Neural cell (in vitro differentiated cells): ENCODE measurements around the gene SIRT4. TPM values are rescaled to one million over a fixed set of nuclear protein-coding genes. Genes with fewer than 3 reads are reported as not detected.

ENCODE experiments used
- H2AFZ ChIP-seq: fragments of 200-600, 300-800 bp; sonication (generic), shearing (Covaris generic); 2 replicates; pipeline ENCODE4 v1.6.0; 2014; ENCODE audit warnings: low read depth, mild to moderate bottlenecking, antibody characterized with exemption, low read length, moderate library complexity
- H3F3A ChIP-seq: fragments of 200-600 bp; shearing (Covaris generic); 2 replicates; pipeline ENCODE4 v1.6.1; 2016; ENCODE audit warnings: mild to moderate bottlenecking, moderate library complexity, mixed read lengths, antibody characterized with exemption, low read length; ENCODE audit not compliant: insufficient read depth, poor library complexity, severe bottlenecking
- H3K27ac ChIP-seq: fragments of 200-600, 300-800 bp; sonication (generic), shearing (Covaris generic); 2 replicates; pipeline ENCODE4 v1.5.1; 2014; ENCODE audit warnings: mild to moderate bottlenecking, low read length, moderate library complexity
- H3K27me3 ChIP-seq: fragments of 300-800, 200-600 bp; sonication (generic), shearing (Covaris generic); 2 replicates; pipeline ENCODE4 v1.6.0; 2014; ENCODE audit warnings: mild to moderate bottlenecking, low read depth, low read length, moderate library complexity; ENCODE audit not compliant: insufficient read depth
- H3K36me3 ChIP-seq: fragments of 300-800, 200-600 bp; sonication (generic), shearing (Covaris generic); 2 replicates; pipeline ENCODE4 v1.5.1; 2014; ENCODE audit warnings: mild to moderate bottlenecking, antibody characterized with exemption, low read length, moderate library complexity; ENCODE audit not compliant: insufficient read depth
- H3K4me2 ChIP-seq: fragments of 300-800, 200-600 bp; sonication (generic), shearing (Covaris generic); 2 replicates; pipeline ENCODE4 v1.6.0; 2014; ENCODE audit warnings: mild to moderate bottlenecking, low read length
- H3K4me3 ChIP-seq: fragments of 300-800, 200-600 bp; sonication (generic), shearing (Covaris generic); 2 replicates; pipeline ENCODE4 v1.5.1; 2014; ENCODE audit warnings: mild to moderate bottlenecking, low read length, moderate library complexity
- H3K79me2 ChIP-seq: fragments of 200-600 bp; shearing (Covaris generic); replicated peaks from 2 replicates; pipeline ENCODE4 v1.6.0; 2014; ENCODE audit warnings: mild to moderate bottlenecking, low read length, moderate library complexity; ENCODE audit not compliant: insufficient read depth
- H3K9ac ChIP-seq: fragments of 300-800, 200-600 bp; sonication (generic), shearing (Covaris generic); 2 replicates; pipeline ENCODE4 v1.6.1; 2016; ENCODE audit warnings: mild to moderate bottlenecking, low read length, mixed read lengths
- H3K9me2 ChIP-seq: fragments of 200-600 bp; shearing (Covaris generic); 2 replicates; pipeline ENCODE4 v1.6.1; 2016; ENCODE audit warnings: mild to moderate bottlenecking, low read length, mixed read lengths; ENCODE audit not compliant: insufficient read depth
- H3K9me3 ChIP-seq: fragments of 200-600, 300-800 bp; sonication (generic), shearing (Covaris generic); 2 replicates; pipeline ENCODE4 v1.6.1; 2016; ENCODE audit warnings: mild to moderate bottlenecking, mixed run types, low read length, moderate library complexity, mixed read lengths
- H4K20me1 ChIP-seq: fragments of 200-600 bp; shearing (Covaris generic); 2 replicates; pipeline ENCODE4 v1.6.1; 2016; ENCODE audit warnings: mild to moderate bottlenecking, mixed run types; ENCODE audit not compliant: insufficient read depth
- EP300 ChIP-seq: fragments of 450-650 bp; conservative IDR thresholded peaks from 2 replicates; pipeline ENCODE4 v1.6.1; 2014; ENCODE audit warnings: antibody characterized with exemption, mild to moderate bottlenecking, moderate library complexity; ENCODE audit not compliant: poor library complexity, severe bottlenecking
- EZH2 ChIP-seq: fragments of 200-600, 300-800 bp; shearing (Covaris generic), sonication (generic); IDR thresholded peaks from 2 replicates; pipeline ENCODE4 v1.6.1; 2014; ENCODE audit warnings: antibody characterized with exemption, low read length, borderline replicate concordance, mild to moderate bottlenecking; ENCODE audit not compliant: insufficient read depth, poor library complexity, severe bottlenecking
- MXI1 ChIP-seq: fragments of 450-650 bp; conservative IDR thresholded peaks from 2 replicates; pipeline ENCODE4 v1.6.1; 2014; ENCODE audit warnings: antibody characterized with exemption, mild to moderate bottlenecking; ENCODE audit not compliant: poor library complexity, severe bottlenecking
- POLR2AphosphoS5 ChIP-seq: IDR thresholded peaks from 2 replicates; pipeline ENCODE4 v1.6.1; 2012
- RAD21 ChIP-seq: fragments of 450-650 bp; conservative IDR thresholded peaks from 2 replicates; pipeline ENCODE4 v1.6.1; 2014; ENCODE audit warnings: antibody characterized with exemption, mild to moderate bottlenecking, moderate library complexity
- SMC3 ChIP-seq: fragments of 450-650 bp; conservative IDR thresholded peaks from 2 replicates; pipeline ENCODE4 v1.6.1; 2014; ENCODE audit warnings: antibody characterized with exemption, mild to moderate bottlenecking, moderate library complexity; ENCODE audit not compliant: poor library complexity
- TAF1 ChIP-seq: IDR thresholded peaks from 2 replicates; pipeline ENCODE4 v1.6.1; 2012; ENCODE audit warnings: low read depth
- polyA plus RNA-seq: library from polyadenylated mRNA; depleted of rRNA; stranded (reverse); fragments of >200 nt; gene quantifications from 2 replicates; pipeline ENCODE4 v1.2.3, GENCODE V29; 2014
- TF ChIP-seq, protein P1 (sequence below): IDR thresholded peaks from 2 replicates; pipeline ENCODE4 v1.6.1; 2012; ENCODE audit warnings: borderline replicate concordance
- TF ChIP-seq, protein P2 (sequence below): fragments of 450-650 bp; IDR thresholded peaks from 2 replicates; pipeline ENCODE4 v1.5.1; 2014; ENCODE audit warnings: antibody characterized with exemption, mild to moderate bottlenecking, moderate library complexity; ENCODE audit not compliant: poor library complexity, severe bottlenecking

SIRT4 gene
- polyA plus RNA-seq, 1 donor from 2014 or later = 9.7 TPM

DNA sequence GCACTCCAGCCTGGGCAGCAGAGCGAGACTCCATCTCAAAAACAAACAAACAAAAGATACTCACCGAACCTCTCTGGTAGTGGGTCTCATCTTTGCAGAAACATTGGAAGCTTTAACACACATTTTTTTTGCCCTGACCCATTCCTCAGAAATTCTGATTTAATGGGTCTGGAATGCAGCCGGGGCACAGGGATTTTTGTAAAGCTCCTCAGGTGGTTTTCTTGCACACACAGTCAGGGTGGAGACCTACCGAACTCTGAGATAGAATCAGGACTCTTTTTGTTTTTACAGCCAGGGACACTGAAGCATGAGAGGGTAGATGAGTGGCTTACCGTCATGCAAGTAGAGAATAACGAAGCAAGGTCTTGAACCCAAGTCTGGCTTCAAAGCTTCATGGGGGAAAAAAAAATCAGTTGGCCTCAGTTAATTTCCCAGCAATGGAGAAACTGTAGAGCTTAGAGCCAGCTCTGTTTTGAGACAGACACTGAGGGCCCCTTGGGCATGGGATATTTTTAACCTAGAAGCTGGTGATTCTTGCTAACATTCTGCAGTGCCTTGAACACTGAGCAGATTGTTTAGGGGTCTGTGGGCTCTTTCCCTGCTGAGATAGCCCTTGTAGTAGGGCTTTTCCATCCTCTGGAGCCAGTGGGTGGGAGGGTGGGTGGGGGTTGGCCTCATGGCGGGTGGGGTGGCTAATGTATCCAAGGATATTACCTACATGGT, 15.2 kb upstream of the SIRT4 start:
- Histone ChIP-seq H3K27ac (no peak overlapping the region), H3K9me2 (no peaks in the 10 kb centered on the region), H4K20me1 (no peaks in the 10 kb centered on the region), H3K9ac (no peak overlapping the region), H3K27me3 (no peaks in the 10 kb centered on the region), H3F3A (no peaks in the 10 kb centered on the region), H3K9me3 (no peaks in the 10 kb centered on the region), H2AFZ (no peak overlapping the region), H3K4me3 (no peak overlapping the region), H3K79me2 (no peaks in the 10 kb centered on the region), H3K36me3 (no peaks in the 10 kb centered on the region), H3K4me2 (no peak overlapping the region)
- no peak for TF ChIP-seq TAF1
- no peak for TF ChIP-seq EZH2
- no peak for TF ChIP-seq MXI1
- no peak for TF ChIP-seq SMC3
- TF ChIP-seq RAD21 = no peak
- TF ChIP-seq EP300 = no peak
- TF ChIP-seq, protein P1, sequence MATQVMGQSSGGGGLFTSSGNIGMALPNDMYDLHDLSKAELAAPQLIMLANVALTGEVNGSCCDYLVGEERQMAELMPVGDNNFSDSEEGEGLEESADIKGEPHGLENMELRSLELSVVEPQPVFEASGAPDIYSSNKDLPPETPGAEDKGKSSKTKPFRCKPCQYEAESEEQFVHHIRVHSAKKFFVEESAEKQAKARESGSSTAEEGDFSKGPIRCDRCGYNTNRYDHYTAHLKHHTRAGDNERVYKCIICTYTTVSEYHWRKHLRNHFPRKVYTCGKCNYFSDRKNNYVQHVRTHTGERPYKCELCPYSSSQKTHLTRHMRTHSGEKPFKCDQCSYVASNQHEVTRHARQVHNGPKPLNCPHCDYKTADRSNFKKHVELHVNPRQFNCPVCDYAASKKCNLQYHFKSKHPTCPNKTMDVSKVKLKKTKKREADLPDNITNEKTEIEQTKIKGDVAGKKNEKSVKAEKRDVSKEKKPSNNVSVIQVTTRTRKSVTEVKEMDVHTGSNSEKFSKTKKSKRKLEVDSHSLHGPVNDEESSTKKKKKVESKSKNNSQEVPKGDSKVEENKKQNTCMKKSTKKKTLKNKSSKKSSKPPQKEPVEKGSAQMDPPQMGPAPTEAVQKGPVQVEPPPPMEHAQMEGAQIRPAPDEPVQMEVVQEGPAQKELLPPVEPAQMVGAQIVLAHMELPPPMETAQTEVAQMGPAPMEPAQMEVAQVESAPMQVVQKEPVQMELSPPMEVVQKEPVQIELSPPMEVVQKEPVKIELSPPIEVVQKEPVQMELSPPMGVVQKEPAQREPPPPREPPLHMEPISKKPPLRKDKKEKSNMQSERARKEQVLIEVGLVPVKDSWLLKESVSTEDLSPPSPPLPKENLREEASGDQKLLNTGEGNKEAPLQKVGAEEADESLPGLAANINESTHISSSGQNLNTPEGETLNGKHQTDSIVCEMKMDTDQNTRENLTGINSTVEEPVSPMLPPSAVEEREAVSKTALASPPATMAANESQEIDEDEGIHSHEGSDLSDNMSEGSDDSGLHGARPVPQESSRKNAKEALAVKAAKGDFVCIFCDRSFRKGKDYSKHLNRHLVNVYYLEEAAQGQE = no peak
- TF ChIP-seq, protein P2, sequence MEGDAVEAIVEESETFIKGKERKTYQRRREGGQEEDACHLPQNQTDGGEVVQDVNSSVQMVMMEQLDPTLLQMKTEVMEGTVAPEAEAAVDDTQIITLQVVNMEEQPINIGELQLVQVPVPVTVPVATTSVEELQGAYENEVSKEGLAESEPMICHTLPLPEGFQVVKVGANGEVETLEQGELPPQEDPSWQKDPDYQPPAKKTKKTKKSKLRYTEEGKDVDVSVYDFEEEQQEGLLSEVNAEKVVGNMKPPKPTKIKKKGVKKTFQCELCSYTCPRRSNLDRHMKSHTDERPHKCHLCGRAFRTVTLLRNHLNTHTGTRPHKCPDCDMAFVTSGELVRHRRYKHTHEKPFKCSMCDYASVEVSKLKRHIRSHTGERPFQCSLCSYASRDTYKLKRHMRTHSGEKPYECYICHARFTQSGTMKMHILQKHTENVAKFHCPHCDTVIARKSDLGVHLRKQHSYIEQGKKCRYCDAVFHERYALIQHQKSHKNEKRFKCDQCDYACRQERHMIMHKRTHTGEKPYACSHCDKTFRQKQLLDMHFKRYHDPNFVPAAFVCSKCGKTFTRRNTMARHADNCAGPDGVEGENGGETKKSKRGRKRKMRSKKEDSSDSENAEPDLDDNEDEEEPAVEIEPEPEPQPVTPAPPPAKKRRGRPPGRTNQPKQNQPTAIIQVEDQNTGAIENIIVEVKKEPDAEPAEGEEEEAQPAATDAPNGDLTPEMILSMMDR = no peak
- no peak for TF ChIP-seq POLR2AphosphoS5

DNA sequence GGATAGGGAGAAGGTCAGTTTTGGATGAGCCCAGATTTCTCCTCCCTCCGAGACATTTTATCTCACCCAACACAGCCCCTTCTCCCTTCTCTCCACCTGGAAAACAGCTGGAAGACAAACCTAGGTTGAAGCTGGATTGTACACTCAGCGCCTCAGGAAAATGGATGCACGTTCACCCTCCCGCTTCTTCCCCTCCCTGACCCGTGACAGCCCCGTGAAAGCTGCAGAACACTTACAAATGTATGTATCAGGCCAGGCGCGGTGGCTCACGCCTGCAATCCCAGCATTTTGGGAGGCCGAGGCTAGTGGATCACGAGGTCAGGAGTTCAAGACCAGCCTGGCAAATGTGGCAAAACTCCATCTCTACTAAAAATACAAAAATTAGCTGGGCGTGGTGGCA, 14.6 kb upstream of the SIRT4 start:
- no peak overlapping the region for H3K9ac ChIP-seq
- TF ChIP-seq POLR2AphosphoS5 (no peak), RAD21 (no peak), MXI1 (no peak), EZH2 (no peak)
- TF ChIP-seq, protein P1 = no peak

More for the DNA sequence above, 14.6 kb upstream of the SIRT4 start:
- Histone ChIP-seq H3K79me2 (no peaks in the 10 kb centered on the region), H3K27me3 (no peaks in the 10 kb centered on the region), H3K4me2 (no peak overlapping the region), H2AFZ (no peak overlapping the region), H3K4me3 (no peak overlapping the region), H4K20me1 (no peaks in the 10 kb centered on the region), H3K9me2 (no peaks in the 10 kb centered on the region), H3K27ac (no peak overlapping the region), H3K36me3 (no peaks in the 10 kb centered on the region), H3F3A (no peaks in the 10 kb centered on the region), H3K9me3 (no peaks in the 10 kb centered on the region)
